ENCODE results near the gene RPH3AL. TPM values are rescaled to one million over a fixed set of nuclear protein-coding genes. Genes with fewer than 3 reads are reported as not detected.

Gene RPH3AL
- total and polyA plus RNA-seq, 10 of the 15 experiments (the other 5 are each of a cell fraction or from before 2014, with no cell fraction given), result 0.04 to 1.2 (median 0.47) TPM; not detected in 2

DNA sequence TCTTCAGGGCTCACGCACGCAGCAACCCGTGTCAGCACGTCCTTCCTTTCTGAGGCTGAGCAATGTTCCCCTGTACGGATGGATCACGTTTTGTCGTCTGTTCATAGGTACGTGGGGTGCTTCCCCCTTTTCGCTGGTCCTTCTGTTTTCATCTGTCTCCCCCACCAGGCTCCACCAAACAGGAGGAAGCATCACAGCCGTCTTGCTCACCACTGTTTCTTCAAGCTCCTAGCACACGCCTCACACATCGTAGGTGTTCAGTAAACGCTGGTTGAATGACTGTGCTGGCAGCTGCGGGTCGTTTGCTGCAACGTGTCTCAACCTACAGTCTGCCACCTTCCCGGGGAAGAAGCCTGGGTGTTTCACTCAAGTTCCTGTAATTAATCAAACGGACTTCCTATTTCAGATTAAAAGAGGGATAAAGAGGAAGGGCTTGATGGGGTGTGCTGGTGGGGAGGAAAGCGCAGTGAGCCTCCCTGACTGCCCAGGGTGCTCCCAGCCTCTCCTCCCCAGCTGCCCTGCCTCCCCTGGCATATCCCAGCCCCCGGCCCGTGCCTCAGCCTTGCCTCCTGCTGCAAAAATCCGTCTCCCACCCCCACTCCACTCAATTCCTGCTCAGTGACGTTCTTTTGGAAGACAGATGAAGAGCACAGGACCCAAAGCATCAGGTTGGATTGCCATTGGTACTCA is 94.4 kb downstream of the RPH3AL start:
- TF ChIP-seq, protein P1, sequence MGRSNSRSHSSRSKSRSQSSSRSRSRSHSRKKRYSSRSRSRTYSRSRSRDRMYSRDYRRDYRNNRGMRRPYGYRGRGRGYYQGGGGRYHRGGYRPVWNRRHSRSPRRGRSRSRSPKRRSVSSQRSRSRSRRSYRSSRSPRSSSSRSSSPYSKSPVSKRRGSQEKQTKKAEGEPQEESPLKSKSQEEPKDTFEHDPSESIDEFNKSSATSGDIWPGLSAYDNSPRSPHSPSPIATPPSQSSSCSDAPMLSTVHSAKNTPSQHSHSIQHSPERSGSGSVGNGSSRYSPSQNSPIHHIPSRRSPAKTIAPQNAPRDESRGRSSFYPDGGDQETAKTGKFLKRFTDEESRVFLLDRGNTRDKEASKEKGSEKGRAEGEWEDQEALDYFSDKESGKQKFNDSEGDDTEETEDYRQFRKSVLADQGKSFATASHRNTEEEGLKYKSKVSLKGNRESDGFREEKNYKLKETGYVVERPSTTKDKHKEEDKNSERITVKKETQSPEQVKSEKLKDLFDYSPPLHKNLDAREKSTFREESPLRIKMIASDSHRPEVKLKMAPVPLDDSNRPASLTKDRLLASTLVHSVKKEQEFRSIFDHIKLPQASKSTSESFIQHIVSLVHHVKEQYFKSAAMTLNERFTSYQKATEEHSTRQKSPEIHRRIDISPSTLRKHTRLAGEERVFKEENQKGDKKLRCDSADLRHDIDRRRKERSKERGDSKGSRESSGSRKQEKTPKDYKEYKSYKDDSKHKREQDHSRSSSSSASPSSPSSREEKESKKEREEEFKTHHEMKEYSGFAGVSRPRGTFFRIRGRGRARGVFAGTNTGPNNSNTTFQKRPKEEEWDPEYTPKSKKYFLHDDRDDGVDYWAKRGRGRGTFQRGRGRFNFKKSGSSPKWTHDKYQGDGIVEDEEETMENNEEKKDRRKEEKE (IDR thresholded peaks at IDR 0.05), result no peak
- TF ChIP-seq RB1 (IDR thresholded peaks at IDR 0.05; ENCODE audit: borderline replicate concordance) (no peak), HDAC2 (IDR thresholded peaks at IDR 0.05) (no peak), PAX8 (IDR thresholded peaks at IDR 0.05) (no peak), MYC (IDR thresholded peaks at IDR 0.05; ENCODE audit: insufficient read depth, insufficient read length, insufficient replicate concordance, low read length, severe bottlenecking) (no peak), SREBF2 (IDR thresholded peaks at IDR 0.05; ENCODE audit: low read length) (no peak), NR2F1 (conservative IDR thresholded peaks at IDR 0.05) (no peak), TCF12 (IDR thresholded peaks at IDR 0.05; ENCODE audit: low read depth, low read length) (no peak), TAF1 (IDR thresholded peaks at IDR 0.05; ENCODE audit: borderline replicate concordance, low read depth, low read length) (no peak), NBN (IDR thresholded peaks at IDR 0.05) (no peak)
- TF ChIP-seq, protein P2, sequence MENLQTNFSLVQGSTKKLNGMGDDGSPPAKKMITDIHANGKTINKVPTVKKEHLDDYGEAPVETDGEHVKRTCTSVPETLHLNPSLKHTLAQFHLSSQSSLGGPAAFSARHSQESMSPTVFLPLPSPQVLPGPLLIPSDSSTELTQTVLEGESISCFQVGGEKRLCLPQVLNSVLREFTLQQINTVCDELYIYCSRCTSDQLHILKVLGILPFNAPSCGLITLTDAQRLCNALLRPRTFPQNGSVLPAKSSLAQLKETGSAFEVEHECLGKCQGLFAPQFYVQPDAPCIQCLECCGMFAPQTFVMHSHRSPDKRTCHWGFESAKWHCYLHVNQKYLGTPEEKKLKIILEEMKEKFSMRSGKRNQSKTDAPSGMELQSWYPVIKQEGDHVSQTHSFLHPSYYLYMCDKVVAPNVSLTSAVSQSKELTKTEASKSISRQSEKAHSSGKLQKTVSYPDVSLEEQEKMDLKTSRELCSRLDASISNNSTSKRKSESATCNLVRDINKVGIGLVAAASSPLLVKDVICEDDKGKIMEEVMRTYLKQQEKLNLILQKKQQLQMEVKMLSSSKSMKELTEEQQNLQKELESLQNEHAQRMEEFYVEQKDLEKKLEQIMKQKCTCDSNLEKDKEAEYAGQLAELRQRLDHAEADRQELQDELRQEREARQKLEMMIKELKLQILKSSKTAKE (IDR thresholded peaks at IDR 0.05; ENCODE audit: low read depth, poor library complexity, severe bottlenecking), result no peak
- TF ChIP-seq, protein P3, sequence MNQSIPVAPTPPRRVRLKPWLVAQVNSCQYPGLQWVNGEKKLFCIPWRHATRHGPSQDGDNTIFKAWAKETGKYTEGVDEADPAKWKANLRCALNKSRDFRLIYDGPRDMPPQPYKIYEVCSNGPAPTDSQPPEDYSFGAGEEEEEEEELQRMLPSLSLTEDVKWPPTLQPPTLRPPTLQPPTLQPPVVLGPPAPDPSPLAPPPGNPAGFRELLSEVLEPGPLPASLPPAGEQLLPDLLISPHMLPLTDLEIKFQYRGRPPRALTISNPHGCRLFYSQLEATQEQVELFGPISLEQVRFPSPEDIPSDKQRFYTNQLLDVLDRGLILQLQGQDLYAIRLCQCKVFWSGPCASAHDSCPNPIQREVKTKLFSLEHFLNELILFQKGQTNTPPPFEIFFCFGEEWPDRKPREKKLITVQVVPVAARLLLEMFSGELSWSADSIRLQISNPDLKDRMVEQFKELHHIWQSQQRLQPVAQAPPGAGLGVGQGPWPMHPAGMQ (IDR thresholded peaks at IDR 0.05; ENCODE audit: borderline replicate concordance), result no peak
- ChIA-PET POLR2A (no interaction called here), SMC1A (ENCODE audit: uncharacterized antibody, unreplicated experiment) (no interaction called here), RAD21 (ENCODE audit: unreplicated experiment) (no interaction called here), CTCF (no interaction called here)
- Histone ChIP-seq H3K4me2 (ENCODE audit: control insufficient read depth, insufficient read depth) (no peak overlapping the region), H2AFZ (ENCODE audit: control insufficient read depth, low read depth, low read length) (no peak overlapping the region), H3K4me1 (ENCODE audit: control insufficient read depth, insufficient read depth, low read length) (no peaks in the 10 kb centered on the region), H3K79me2 (ENCODE audit: control insufficient read depth, insufficient read depth, low read length) (no peaks in the 10 kb centered on the region), H3K9ac (ENCODE audit: control insufficient read depth, insufficient read depth, low read length) (no peak overlapping the region), H4K20me1 (ENCODE audit: control insufficient read depth, insufficient read depth) (no peaks in the 10 kb centered on the region), H3K4me3 (no peak overlapping the region), H3K9me3 (replicated peaks; ENCODE audit: control insufficient read depth, insufficient read depth, low read length) (no peaks in the 10 kb centered on the region), H3K27me3 (replicated peaks in 1 of 2; ENCODE audit: control insufficient read depth in 2 of 2, insufficient read depth in 2 of 2, low read length in 1 of 2) (no peaks in the 10 kb centered on the region), H3K27ac (ENCODE audit: control insufficient read depth, insufficient read depth) (no peak overlapping the region), H3K36me3 (ENCODE audit: control insufficient read depth in 2 of 2, insufficient read depth in 2 of 2, low read length in 1 of 2) (no peaks in the 10 kb centered on the region)
- intact Hi-C loops (cut with micrococcal nuclease; ENCODE audit: unreplicated experiment), result no loop called here
- FAIRE-seq (no peak), ATAC-seq (no peak), DNase-seq (ENCODE audit: low read depth, low spot score) (no peak)
- 17% methylated on average over 23 of the region's 23 CpGs for WGBS (ENCODE audit: insufficient coverage, insufficient replicate concordance, low lambda C conversion rate, missing lambda C conversion rate)
- BruUV-seq (replicated peaks), result no TSS peak
- in situ Hi-C loops (cut with MboI), result no loop called here
